Erythroblast (primary cell): Measurements from ENCODE around the gene SPOP.

Experiments used
- GATA1 ChIP-seq: IDR thresholded peaks from 2 replicates; pipeline ENCODE4 v1.6.1; 2011; ENCODE audit warnings: low read depth, mild to moderate bottlenecking, control low read depth, low read length, moderate library complexity
- POLR2A ChIP-seq: IDR thresholded peaks from 2 replicates; pipeline ENCODE4 v1.6.1; 2011; ENCODE audit warnings: mild to moderate bottlenecking, low read length

- no peak for TF ChIP-seq POLR2A
- no peak for TF ChIP-seq GATA1
Measured at GRCh38 chr17:49667854-49668253, 10.0 kb downstream of the SPOP start.
